Measurements from ENCODE around the gene LINS1.

Gene LINS1

DNA sequence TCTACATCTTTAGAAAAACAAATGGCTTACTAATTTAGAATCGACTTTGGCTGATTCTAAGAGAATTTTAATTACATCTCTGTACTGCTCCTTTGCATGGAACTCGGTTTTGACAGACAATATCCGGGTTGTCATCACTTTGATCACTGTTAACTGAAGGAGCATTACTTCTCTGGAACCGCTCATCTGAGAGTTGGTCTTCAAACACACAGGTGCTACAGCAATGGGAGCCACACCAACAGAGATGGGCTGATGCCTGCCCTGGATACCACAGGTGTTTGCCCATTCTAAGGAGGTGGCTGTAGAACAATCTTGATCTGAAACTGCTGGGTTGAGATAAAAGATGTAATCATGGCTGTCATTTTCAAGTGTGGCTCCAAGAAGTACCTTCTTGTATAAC lies 21.6 kb downstream of the LINS1 start:
- no peak for DNase-seq (ENCODE audit: low read depth, low spot score)
- no peaks in the 10 kb centered on the region for H3K36me3 ChIP-seq (ENCODE audit: control insufficient read depth, insufficient read depth, low read length)
- no peaks in the 10 kb centered on the region for H3K4me1 ChIP-seq (ENCODE audit: control insufficient read depth, insufficient read depth, low read length)
- H3K27me3 ChIP-seq (ENCODE audit: control insufficient read depth, insufficient read depth, low read length) = no peaks in the 10 kb centered on the region
- H3K9me3 ChIP-seq (ENCODE audit: control insufficient read depth, insufficient read depth, low read length) = no peaks in the 10 kb centered on the region; the same call in 1 of the 2 replicates
- no peak overlapping the region for H3K27ac ChIP-seq (ENCODE audit: low read length)
- no CpG with 5 or more reads among the region's 4 CpGs for WGBS (ENCODE audit: insufficient coverage, insufficient read length)
- H3K4me3 ChIP-seq (ENCODE audit: low read length) = no peak overlapping the region

DNA sequence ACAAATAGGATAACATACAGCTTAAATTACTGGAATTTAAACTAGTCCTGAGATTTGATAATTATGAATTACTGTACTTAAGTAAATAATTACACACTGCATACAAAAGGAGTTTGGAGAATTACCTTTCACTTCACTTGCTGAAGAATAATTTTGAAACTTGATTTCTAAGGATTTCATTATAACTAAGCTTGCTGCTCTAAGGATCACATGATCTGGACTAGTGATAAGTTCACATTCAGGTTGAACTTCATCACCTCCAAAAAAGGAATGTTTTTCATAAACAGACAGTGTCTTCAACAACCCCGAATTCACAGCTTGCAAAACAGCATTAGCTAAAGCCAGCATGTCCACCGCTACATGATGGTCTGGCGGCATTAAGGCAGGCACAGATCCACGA lies 28.5 kb downstream of the LINS1 start:
- H3K27me3 ChIP-seq (ENCODE audit: control insufficient read depth, insufficient read depth, low read length) = no peaks in the 10 kb centered on the region
- H3K9me3 ChIP-seq (ENCODE audit: control insufficient read depth, insufficient read depth, low read length) = no peaks in the 10 kb centered on the region
- H3K27ac ChIP-seq (ENCODE audit: low read length) = no peak overlapping the region
- H3K4me1 ChIP-seq (ENCODE audit: control insufficient read depth, insufficient read depth, low read length) = no peaks in the 10 kb centered on the region
- no peak overlapping the region for H3K4me3 ChIP-seq (ENCODE audit: low read length)
- no peak for DNase-seq (ENCODE audit: low read depth, low spot score)
- H3K36me3 ChIP-seq (ENCODE audit: control insufficient read depth, insufficient read depth, low read length) = no peaks in the 10 kb centered on the region
- WGBS (ENCODE audit: insufficient coverage, insufficient read length) = no CpG with 5 or more reads among the region's 4 CpGs

DNA sequence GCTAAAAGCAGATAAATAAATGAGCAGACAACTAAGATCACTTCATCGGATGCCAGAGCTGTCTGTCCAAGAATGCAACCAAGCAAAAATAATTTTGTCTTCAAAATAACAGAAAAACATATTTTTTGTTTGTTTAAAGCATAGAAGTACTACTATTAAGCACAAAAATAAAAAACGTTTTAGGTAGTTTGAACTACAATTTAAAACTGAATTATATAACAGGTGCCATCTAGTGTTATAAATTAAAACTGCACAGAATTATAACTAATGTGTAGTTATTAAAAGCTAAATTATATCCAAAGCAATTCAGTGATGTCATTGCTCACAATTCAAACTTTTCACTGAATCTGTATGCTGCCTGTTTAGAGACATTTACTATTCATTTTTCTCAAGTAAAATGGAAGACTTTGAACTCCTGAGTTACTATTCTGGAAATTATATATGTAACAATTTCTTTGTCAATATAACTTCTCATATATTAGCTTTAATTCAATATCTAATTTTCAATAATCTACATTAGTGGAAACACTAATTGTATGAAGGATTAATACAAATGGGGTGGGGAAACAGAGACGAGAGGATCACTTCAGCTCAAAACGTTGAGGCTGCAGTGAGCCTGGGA lies 29.5 kb downstream of the LINS1 start:
- no peaks in the 10 kb centered on the region for H3K9me3 ChIP-seq (ENCODE audit: control insufficient read depth, insufficient read depth, low read length)

DNA sequence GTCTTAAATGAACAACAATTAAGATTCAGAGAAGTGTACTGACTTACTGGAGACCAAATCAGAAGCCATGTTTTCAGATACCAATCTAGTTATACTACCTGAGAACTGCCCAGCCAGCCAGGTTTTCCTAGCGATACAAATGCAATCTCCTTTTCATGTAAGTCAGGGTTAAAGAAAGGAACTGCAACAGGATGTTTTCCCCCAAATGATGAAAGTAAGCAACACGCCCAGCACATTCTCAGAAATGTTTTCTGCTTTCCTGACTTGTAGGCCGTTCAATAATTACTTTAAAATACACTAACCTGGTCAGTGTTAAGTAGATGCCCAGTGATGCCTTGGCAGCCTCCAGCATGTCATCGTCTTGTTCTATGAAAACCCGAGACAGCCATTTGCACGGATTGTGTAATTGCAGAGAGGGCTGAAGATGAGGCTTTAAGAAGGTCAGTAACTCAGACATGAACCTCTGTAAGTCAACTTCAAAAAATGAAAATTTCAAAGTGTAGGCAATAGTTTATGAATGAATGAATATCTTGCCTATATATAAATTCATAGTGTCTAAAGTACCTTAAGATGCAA lies 30.3 kb downstream of the LINS1 start:
- Histone ChIP-seq H3K27me3 (ENCODE audit: control insufficient read depth, insufficient read depth, low read length) (no peaks in the 10 kb centered on the region), H3K36me3 (ENCODE audit: control insufficient read depth, insufficient read depth, low read length) (no peaks in the 10 kb centered on the region), H3K9me3 (ENCODE audit: control insufficient read depth, insufficient read depth, low read length) (no peaks in the 10 kb centered on the region), H3K4me3 (ENCODE audit: low read length) (no peak overlapping the region), H3K4me1 (ENCODE audit: control insufficient read depth, insufficient read depth, low read length) (no peaks in the 10 kb centered on the region), H3K27ac (ENCODE audit: low read length) (no peak overlapping the region)
- no CpG with 5 or more reads among the region's 6 CpGs for WGBS (ENCODE audit: insufficient coverage, insufficient read length)
- no peak for DNase-seq (ENCODE audit: low read depth, low spot score)

More for the DNA sequence above, 29.5 kb downstream of the LINS1 start:
- H3K27me3 ChIP-seq (ENCODE audit: control insufficient read depth, insufficient read depth, low read length) = no peaks in the 10 kb centered on the region
- DNase-seq (ENCODE audit: low read depth, low spot score) = no peak
- H3K27ac ChIP-seq (ENCODE audit: low read length) = no peak overlapping the region
- H3K4me3 ChIP-seq (ENCODE audit: low read length) = no peak overlapping the region
- no peaks in the 10 kb centered on the region for H3K36me3 ChIP-seq (ENCODE audit: control insufficient read depth, insufficient read depth, low read length)
- WGBS (ENCODE audit: insufficient coverage, insufficient read length) = no CpG with 5 or more reads among the region's 4 CpGs
- H3K4me1 ChIP-seq (ENCODE audit: control insufficient read depth, insufficient read depth, low read length) = no peaks in the 10 kb centered on the region

DNA sequence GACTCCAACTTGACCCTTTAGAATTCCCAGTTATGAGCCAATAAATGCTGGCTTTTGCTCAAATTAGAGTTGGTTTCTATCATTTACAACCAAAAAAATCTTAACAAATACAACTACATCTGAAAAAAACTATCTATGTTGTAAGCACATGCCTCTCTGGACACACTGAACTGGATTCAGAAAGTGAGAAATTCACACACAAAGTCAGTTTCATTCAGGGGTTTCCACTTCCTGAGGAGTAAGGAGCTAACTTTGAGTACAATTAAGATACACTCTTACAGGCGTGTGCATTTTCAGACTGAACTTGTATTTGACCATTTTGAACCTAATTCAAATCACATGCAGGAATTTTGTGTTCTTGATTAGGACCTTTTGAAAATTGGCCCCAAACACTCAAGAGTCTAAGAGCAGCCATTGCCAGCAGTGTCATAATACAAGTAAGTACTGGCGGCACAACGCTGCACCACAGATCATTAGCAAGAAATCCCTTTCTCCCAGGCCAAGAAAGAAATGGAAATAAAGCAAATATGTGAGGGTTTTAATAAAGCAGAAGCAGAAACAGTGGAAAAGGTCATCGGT lies 31.2 kb downstream of the LINS1 start:
- H3K9me3 ChIP-seq (ENCODE audit: control insufficient read depth, insufficient read depth, low read length) = no peaks in the 10 kb centered on the region
- no peak overlapping the region for H3K27ac ChIP-seq (ENCODE audit: low read length)
- H3K27me3 ChIP-seq (ENCODE audit: control insufficient read depth, insufficient read depth, low read length) = no peaks in the 10 kb centered on the region
- no CpG with 5 or more reads among the region's 4 CpGs for WGBS (ENCODE audit: insufficient coverage, insufficient read length)
- no peaks in the 10 kb centered on the region for H3K36me3 ChIP-seq (ENCODE audit: control insufficient read depth, insufficient read depth, low read length)
- H3K4me1 ChIP-seq (ENCODE audit: control insufficient read depth, insufficient read depth, low read length) = no peaks in the 10 kb centered on the region
- H3K4me3 ChIP-seq (ENCODE audit: low read length) = no peak overlapping the region
- no peak for DNase-seq (ENCODE audit: low read depth, low spot score)

DNA sequence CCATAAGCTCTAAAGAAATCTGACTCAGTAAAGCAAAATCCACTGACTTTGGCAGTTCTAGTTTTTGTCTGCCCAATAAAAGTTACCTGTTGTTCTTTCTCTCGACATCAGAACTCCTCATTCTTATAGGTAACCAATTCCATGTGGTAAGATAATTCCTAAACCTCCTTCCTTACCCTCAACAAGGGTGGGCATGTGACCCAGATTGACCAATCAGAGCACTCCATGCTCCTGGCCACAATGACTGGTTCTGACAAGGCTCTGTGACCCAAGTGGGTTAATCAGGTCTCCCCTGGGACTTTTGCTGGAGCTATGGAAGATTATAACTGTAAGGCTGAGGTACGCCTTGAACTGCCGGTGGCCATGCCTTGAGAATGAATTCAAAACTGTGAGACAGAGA lies 31.7 kb downstream of the LINS1 start:
- Histone ChIP-seq H3K4me1 (ENCODE audit: control insufficient read depth, insufficient read depth, low read length) (no peaks in the 10 kb centered on the region), H3K4me3 (ENCODE audit: low read length) (no peak overlapping the region), H3K27ac (ENCODE audit: low read length) (no peak overlapping the region), H3K36me3 (ENCODE audit: control insufficient read depth, insufficient read depth, low read length) (no peaks in the 10 kb centered on the region), H3K9me3 (ENCODE audit: control insufficient read depth, insufficient read depth, low read length) (no peaks in the 10 kb centered on the region), H3K27me3 (ENCODE audit: control insufficient read depth, insufficient read depth, low read length) (no peaks in the 10 kb centered on the region)
- WGBS (ENCODE audit: insufficient coverage, insufficient read length) = no CpG with 5 or more reads among the region's 3 CpGs
- no peak for DNase-seq (ENCODE audit: low read depth, low spot score)

DNA sequence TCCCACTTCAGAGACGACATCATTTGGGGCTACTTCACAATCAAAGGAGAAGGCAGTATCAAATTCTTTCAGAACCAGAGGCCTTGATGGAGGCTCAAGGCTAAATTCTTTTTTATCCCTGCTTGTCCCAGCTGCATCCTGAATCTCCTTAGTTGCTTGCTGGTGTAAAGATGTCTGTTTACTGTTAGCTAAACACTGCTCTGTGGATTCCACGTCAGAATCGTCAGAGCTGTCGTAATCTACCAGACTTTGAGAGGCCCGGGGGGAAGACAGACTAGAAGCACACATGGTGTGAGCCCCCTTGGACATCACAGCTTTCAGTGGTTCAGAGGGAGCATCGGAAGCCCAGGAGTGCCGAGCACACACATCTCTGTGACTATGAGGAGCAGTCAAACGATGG lies 32.6 kb downstream of the LINS1 start:
- no peaks in the 10 kb centered on the region for H3K36me3 ChIP-seq (ENCODE audit: control insufficient read depth, insufficient read depth, low read length)
- no peak for DNase-seq (ENCODE audit: low read depth, low spot score)

DNA sequence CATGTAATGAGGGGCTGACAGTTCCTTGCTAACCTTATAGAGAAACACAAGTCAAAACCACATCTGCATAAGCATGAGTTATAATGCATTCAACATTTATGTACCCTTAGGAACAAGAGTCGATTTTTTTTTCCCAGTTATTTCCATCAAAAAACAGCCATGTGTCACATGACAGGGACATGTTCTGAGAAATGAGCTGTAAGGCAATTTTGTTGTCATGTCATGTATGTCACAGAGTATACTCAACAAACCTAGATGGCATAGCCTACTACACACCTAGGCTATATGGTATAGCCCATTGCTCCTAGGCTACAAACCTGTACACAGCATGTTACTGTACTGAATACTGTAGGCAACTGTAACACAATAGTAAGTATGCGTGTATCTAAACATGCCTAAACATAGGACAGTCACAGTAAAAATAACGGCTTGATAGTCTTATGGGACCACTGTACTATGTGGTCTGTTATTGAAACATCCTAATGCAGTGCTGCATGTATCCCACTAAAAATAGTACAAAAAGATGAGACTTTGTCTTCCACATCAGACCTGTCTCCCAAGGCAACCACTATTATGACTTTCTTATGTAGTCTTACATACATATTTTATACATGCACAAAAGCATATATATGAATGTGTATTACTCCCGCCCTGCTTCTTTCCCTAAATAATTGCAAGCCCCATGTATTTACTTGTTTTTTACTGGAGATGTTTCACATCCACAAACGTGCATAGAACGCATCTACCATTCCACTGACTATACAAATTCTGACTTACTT lies 34.9 kb downstream of the LINS1 start:
- Histone ChIP-seq H3K4me1 (ENCODE audit: control insufficient read depth, insufficient read depth, low read length) (no peaks in the 10 kb centered on the region), H3K27ac (ENCODE audit: low read length) (no peak overlapping the region), H3K27me3 (ENCODE audit: control insufficient read depth, insufficient read depth, low read length) (no peaks in the 10 kb centered on the region), H3K9me3 (ENCODE audit: control insufficient read depth, insufficient read depth, low read length) (no peaks in the 10 kb centered on the region), H3K4me3 (ENCODE audit: low read length) (no peak overlapping the region), H3K36me3 (ENCODE audit: control insufficient read depth, insufficient read depth, low read length) (no peaks in the 10 kb centered on the region)
- no CpG with 5 or more reads among the region's 6 CpGs for whole genome bisulfite sequencing (ENCODE audit: insufficient coverage, insufficient read length)
- DNase-seq (ENCODE audit: low read depth, low spot score) = no peak

More for the DNA sequence above, 32.6 kb downstream of the LINS1 start:
- Histone ChIP-seq H3K9me3 (ENCODE audit: control insufficient read depth, insufficient read depth, low read length) (no peaks in the 10 kb centered on the region), H3K27ac (ENCODE audit: low read length) (no peak overlapping the region), H3K4me3 (ENCODE audit: low read length) (no peak overlapping the region), H3K27me3 (ENCODE audit: control insufficient read depth, insufficient read depth, low read length) (no peaks in the 10 kb centered on the region), H3K4me1 (ENCODE audit: control insufficient read depth, insufficient read depth, low read length) (no peaks in the 10 kb centered on the region)
- no CpG with 5 or more reads among the region's 8 CpGs for WGBS (ENCODE audit: insufficient coverage, insufficient read length)

DNA sequence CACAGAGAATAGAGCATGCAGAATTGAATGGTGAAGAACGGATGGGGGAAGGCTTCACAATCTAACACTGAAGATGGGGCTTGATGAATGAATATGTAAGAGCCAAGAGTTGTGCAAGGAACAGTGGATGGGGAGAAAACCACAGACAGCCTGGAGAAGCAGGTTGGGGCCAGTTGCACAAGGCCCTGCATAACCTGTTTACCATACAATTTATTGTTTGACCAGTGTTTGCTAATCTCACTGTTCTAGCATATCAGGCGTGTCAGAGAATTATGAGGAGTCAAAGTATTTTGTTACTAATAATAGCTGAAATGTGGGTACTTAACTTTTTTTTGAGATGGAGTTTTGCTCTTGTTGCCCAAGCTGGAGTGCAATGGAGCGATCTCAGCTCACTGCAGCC lies 36.4 kb downstream of the LINS1 start:
- no peaks in the 10 kb centered on the region for H3K4me1 ChIP-seq (ENCODE audit: control insufficient read depth, insufficient read depth, low read length)
- WGBS (ENCODE audit: insufficient coverage, insufficient read length) = no CpG with 5 or more reads among the region's 3 CpGs
- no peak overlapping the region for H3K4me3 ChIP-seq (ENCODE audit: low read length)
- no peak for DNase-seq (ENCODE audit: low read depth, low spot score)
- no peaks in the 10 kb centered on the region for H3K9me3 ChIP-seq (ENCODE audit: control insufficient read depth, insufficient read depth, low read length)
- H3K27me3 ChIP-seq (ENCODE audit: control insufficient read depth, insufficient read depth, low read length) = no peaks in the 10 kb centered on the region
- H3K27ac ChIP-seq (ENCODE audit: low read length) = no peak overlapping the region
- no peaks in the 10 kb centered on the region for H3K36me3 ChIP-seq (ENCODE audit: control insufficient read depth, insufficient read depth, low read length)

DNA sequence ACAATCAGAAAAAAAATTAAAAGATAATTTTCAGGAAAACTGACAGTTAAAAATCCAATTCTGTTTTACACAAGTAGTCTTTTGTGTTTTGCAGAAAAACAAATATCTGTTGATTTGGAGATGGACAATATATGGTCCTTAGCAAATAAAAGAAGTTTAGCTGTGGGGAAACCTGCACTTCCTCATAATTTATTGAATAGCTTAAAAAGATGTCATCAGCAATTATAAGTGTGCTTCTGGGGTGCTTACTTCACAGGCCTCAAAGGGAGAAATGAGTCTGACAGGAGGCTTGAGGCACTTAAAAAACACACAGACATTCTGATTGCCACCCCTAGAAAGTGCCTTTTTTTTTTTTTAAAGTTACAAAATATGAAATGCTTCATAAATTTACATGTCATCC lies 41.7 kb downstream of the LINS1 start:
- DNase-seq (ENCODE audit: low read depth, low spot score) = no peak
- Histone ChIP-seq H3K27me3 (ENCODE audit: control insufficient read depth, insufficient read depth, low read length) (no peaks in the 10 kb centered on the region), H3K9me3 (ENCODE audit: control insufficient read depth, insufficient read depth, low read length) (peaks cover 3% of the 10 kb centered on the region; the same call in 1 of the 2 replicates), H3K4me1 (ENCODE audit: control insufficient read depth, insufficient read depth, low read length) (no peaks in the 10 kb centered on the region), H3K4me3 (ENCODE audit: low read length) (no peak overlapping the region), H3K36me3 (ENCODE audit: control insufficient read depth, insufficient read depth, low read length) (no peaks in the 10 kb centered on the region), H3K27ac (ENCODE audit: low read length) (no peak overlapping the region)
